ENCODE measurements around the gene NADK2. TPM values are rescaled to one million over a fixed set of nuclear protein-coding genes. Genes with fewer than 3 reads are reported as not detected.

The NADK2 gene
- total RNA-seq, 1 donor from 2014 or later = 69.0 TPM

- DNase-seq = no peak
These were observed 4.5 kb upstream of the NADK2 start for GRCh38 chr5:36246036-36246800.

GRCh38 chr5:36244076-36244475 is 2.4 kb upstream of the NADK2 start:
- DNase-seq = no peak

- DNase-seq = no peak
These were observed 1.9 kb upstream of the NADK2 start for GRCh38 chr5:36243653-36244052.

- peak; percentile 5 for DNase-seq
These were observed 1.1 kb upstream of the NADK2 start for GRCh38 chr5:36242534-36243485.

GRCh38 chr5:36240779-36241630 is 720 bp downstream of the NADK2 start:
- DNase-seq = peak; percentile 85

GRCh38 chr5:36239370-36240293 is 2.1 kb downstream of the NADK2 start:
- DNase-seq = peak; percentile 9

- peak; percentile 13 for DNase-seq
These were observed 3.0 kb downstream of the NADK2 start for GRCh38 chr5:36238502-36239295.

GRCh38 chr5:36237751-36238150 is 4.0 kb downstream of the NADK2 start:
- DNase-seq = no peak

- no peak for DNase-seq
These were observed 4.9 kb downstream of the NADK2 start for GRCh38 chr5:36236801-36237200.

- DNase-seq = no peak
These were observed 9.2 kb downstream of the NADK2 start for GRCh38 chr5:36232533-36232932.

GRCh38 chr5:36230151-36230790 is 11.5 kb downstream of the NADK2 start:
- DNase-seq = peak; percentile 41

- DNase-seq = no peak
These were observed 13.2 kb downstream of the NADK2 start for GRCh38 chr5:36228505-36228904.

- DNase-seq = no peak
These were observed 14.7 kb downstream of the NADK2 start for GRCh38 chr5:36227046-36227445.

GRCh38 chr5:36222620-36223019 is 19.1 kb downstream of the NADK2 start:
- peak; percentile 35 for DNase-seq

GRCh38 chr5:36217988-36218387 is 23.7 kb downstream of the NADK2 start:
- DNase-seq = no peak

- no peak for DNase-seq
These were observed 24.2 kb downstream of the NADK2 start for GRCh38 chr5:36217567-36217966.

- DNase-seq = no peak
These were observed 25.8 kb downstream of the NADK2 start for GRCh38 chr5:36215910-36216309.

- no peak for DNase-seq
These were observed 27.3 kb downstream of the NADK2 start for GRCh38 chr5:36214436-36214835.

GRCh38 chr5:36209664-36210063 is 32.1 kb downstream of the NADK2 start:
- DNase-seq = no peak

GRCh38 chr5:36208786-36209185 is 32.9 kb downstream of the NADK2 start:
- no peak for DNase-seq
